GM18870 (cell line): ENCODE results near the gene CARS1.

Source experiments
- ATAC-seq: cut with Tn5 transposase; IDR thresholded peaks from one replicate; pipeline ENCODE4 v1.9.1; 2021; ENCODE audit warnings: moderate library complexity; ENCODE audit not compliant: unreplicated experiment

Gene CARS1

GRCh38 chr11:3010521-3011275 lies 46.5 kb downstream of the CARS1 start:
- ATAC-seq: no peak

- ATAC-seq: no peak
Observed at GRCh38 chr11:3010004-3010403, 47.2 kb downstream of the CARS1 start.

- ATAC-seq: no peak
Observed at GRCh38 chr11:3009481-3009880, 47.7 kb downstream of the CARS1 start.

- no peak for ATAC-seq
Observed at GRCh38 chr11:3008746-3009336, 48.4 kb downstream of the CARS1 start.

- no peak for ATAC-seq
Observed at GRCh38 chr11:3007404-3008010, 49.7 kb downstream of the CARS1 start.

- ATAC-seq: no peak
Observed at GRCh38 chr11:3006505-3007260, 50.5 kb downstream of the CARS1 start.

GRCh38 chr11:3004481-3004880 lies 52.7 kb downstream of the CARS1 start:
- ATAC-seq: no peak

GRCh38 chr11:3003396-3004231 lies 53.6 kb downstream of the CARS1 start:
- ATAC-seq: no peak

GRCh38 chr11:3002871-3003270 lies 54.4 kb downstream of the CARS1 start:
- ATAC-seq: no peak

- ATAC-seq: no peak
Observed at GRCh38 chr11:3002351-3002861, 54.8 kb downstream of the CARS1 start.

GRCh38 chr11:3001496-3001895 lies 55.7 kb downstream of the CARS1 start:
- ATAC-seq: no peak

GRCh38 chr11:3000032-3000961 lies 56.9 kb downstream of the CARS1 start:
- ATAC-seq: no peak

- no peak for ATAC-seq
Observed at GRCh38 chr11:2999464-2999998, 57.7 kb downstream of the CARS1 start.

GRCh38 chr11:2998073-2998850 lies 59.0 kb downstream of the CARS1 start:
- no peak for ATAC-seq

- no peak for ATAC-seq
Observed at GRCh38 chr11:2997406-2997805, 59.8 kb downstream of the CARS1 start.

GRCh38 chr11:2996976-2997375 lies 60.2 kb downstream of the CARS1 start:
- ATAC-seq: no peak

GRCh38 chr11:2995893-2996554 lies 61.2 kb downstream of the CARS1 start:
- ATAC-seq: no peak

- no peak for ATAC-seq
Observed at GRCh38 chr11:2995031-2995561, 62.1 kb downstream of the CARS1 start.
